KBM-7 (cell line): ENCODE results near the gene CDH18.
"Not testable (repeated sequence)": the region's sequence is repeated elsewhere in the genome, so short reads cannot be mapped to it uniquely, and the experiment has no call there.

ENCODE experiments used
- DNase-seq: peaks from one replicate; pipeline ENCODE4 v3.0.0-alpha.2; 2015
- in situ Hi-C: fragments of 300-500 bp; cut with MboI; formaldehyde crosslinking; loops from 2 replicates; pipeline ENCODE4 v1.14.3; 2020; ENCODE audit warnings: low sequenced_read_pairs, low pct_unique_long_range_greater_than_20kb, mixed read lengths

CDH18 gene

DNA sequence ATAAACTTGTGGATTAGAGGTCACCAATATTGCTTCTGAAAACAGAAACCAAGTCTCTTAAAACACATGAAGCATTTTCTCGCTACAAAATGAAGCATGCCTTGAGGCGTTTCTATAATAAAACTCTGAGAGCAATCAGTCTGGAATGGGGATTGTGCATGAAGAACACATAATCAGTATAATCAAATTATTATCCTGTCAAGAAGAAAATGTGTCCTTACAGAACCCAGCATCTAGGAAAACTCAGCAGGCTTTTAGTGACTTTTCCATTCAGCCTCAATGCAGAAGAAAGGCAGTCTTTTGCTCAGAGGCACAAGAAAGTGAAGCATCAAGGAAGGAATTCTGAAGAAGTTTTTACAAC lies 121.9 kb downstream of the CDH18 start:
- in situ Hi-C loops: no loop called here
- no peak for DNase-seq

DNA sequence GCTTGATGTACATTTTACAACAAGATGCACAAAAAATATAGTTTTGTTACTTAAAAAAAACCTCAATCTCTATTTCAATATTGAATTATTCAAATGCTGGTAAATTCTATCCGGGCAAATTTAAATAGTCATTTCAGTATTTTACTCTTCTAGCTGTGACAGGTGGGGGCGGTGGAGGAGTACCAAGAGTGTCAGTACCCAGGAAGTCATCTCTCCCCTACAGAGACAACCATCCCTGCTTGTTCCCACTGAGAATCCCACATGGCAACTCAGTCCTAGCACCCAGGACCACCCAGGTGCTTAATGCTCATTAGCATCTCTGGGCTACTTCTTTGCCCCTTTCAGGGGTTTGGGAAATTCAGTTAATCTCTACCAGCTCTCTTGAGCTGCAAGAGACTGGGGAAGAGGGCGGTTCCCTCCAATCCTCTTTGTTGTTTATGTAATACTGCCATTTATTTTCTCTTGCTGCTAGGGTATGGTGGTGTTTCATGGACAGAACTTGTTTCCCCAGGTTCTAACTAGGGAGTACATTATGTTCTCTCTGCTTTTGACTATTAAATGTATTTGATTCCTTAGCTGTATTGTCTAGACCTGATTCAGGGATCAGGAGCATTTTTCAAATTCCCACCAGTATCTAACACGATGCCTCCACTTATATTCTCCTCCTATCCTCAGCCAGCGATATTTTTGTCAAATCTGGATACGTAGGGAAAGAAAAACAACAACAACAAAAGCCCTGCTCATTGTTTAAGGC lies 122.5 kb downstream of the CDH18 start:
- DNase-seq: no peak
- in situ Hi-C loops: no loop called here

DNA sequence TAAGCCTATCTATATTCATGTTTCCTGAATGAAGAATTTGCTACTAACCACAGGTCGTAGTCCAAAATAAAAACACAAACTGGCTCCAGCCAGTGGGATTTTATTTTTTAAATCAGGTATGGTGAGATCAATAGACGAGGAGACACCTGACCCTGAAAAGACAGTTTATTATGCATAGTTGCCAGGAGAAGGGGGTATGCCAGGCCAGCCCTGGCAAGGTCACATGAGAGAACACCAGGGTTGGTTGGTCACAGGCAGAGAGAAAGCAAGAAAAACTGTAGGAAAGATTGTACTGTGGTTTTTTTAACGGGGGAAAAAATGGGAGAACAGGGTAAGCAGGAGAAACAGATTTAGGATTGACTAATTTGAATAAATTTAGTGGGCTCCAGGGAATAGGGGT lies 125.3 kb downstream of the CDH18 start:
- in situ Hi-C loops: no loop called here
- DNase-seq: no peak

DNA sequence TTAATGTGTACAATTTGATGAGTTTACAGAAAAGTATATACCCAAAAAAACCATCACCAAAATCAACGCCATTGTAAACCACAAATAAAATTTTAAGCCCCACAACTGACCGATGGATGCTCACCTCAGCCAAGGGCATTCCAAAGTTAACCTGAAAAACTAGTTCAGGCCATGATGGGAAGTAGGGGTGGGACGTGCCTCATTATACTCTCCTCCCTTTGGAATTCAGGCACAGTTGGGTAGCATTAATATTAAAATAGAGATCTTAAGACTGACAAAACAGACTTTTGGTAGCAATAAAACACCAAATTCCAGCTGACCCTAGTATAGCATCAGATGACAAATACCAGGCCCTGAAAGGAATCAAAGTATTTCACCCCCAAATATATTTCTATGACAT lies 129.0 kb downstream of the CDH18 start:
- no peak for DNase-seq
- in situ Hi-C loops: no loop called here

DNA sequence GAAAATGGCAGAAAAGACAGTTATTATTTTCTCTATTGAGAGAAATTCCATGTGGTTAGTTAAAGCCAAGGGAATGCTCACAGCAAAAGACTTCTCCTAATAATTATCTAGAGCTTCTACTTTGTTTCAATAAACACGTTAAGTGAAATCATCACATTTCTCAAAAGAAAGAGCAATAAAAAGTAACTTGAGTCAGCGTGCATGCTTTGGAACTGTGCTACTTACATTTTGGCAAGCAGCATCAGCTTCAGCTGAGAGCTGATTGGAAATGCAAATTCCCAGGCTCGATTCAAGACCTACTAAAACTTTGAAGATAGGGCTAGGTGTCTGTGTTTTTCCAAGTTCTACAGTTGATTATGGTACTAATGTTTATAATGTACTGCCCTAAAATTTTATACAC lies 132.1 kb downstream of the CDH18 start:
- in situ Hi-C loops: no loop called here
- DNase-seq: no peak

DNA sequence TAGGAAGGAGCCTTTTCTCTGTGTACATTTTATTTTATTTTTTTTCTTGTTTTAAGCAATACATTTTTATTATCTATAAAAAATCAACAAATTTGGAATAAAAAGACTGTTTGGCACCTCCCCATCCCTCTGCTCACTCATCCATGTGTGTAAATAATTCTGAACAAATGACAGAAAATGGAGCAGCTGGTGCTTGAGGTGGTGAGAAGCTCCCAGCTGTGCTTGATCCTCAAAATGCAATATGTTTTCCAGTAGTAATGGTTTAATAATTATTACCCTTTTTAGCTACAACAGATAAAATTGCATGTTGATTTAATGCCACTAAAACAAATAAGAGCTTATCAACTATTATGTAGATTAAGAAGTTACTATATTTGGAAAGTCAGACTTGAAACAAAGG lies 132.5 kb downstream of the CDH18 start:
- in situ Hi-C loops: no loop called here
- DNase-seq: no peak

DNA sequence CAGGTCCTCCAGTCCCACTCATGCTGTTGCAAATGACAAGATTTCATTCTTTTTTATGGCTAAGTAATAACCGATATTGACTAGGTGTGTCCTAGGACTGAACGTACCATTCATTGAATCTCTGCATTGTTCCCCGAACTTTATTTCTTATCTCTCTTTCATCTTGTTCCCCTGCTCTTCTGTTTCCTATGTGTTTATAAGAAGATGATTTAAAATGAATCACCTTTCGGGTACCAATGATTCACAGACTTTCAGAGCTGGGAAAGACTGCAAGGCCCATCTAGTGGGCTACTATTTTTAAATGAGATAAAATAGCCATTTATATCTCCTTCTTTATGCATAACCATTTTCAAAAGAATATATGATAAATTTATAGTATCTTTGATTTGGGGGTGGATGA lies 133.0 kb downstream of the CDH18 start:
- in situ Hi-C loops: no loop called here
- DNase-seq: no peak

DNA sequence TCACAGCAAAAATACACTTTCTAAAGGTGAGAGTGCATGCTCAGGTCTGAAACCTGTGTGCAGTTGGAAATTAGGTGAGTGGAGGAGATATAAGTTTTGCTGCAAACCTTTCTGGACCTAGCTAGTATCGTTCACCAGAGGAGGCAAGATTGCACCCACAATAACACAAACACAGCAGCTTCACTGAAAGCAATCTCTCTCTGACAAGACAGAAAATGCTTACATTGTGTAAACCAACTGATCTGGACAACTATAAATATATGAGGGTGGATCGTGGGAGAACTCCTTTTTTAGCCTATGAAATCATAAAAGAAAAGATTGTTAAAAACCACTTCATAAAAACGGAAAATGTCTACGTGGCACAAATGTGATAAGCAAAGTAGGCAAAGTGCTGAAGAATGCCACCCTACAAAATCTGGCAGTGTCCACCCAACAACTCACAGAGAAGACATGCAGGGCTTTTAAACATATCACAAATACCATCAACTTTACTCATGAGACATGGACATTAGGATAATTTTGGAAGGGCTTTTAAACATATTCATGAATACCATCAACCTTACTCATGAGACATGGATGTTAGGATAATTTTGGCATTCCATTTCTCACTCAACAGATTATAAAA lies 134.3 kb downstream of the CDH18 start:
- in situ Hi-C loops: no loop called here
- DNase-seq: no peak

DNA sequence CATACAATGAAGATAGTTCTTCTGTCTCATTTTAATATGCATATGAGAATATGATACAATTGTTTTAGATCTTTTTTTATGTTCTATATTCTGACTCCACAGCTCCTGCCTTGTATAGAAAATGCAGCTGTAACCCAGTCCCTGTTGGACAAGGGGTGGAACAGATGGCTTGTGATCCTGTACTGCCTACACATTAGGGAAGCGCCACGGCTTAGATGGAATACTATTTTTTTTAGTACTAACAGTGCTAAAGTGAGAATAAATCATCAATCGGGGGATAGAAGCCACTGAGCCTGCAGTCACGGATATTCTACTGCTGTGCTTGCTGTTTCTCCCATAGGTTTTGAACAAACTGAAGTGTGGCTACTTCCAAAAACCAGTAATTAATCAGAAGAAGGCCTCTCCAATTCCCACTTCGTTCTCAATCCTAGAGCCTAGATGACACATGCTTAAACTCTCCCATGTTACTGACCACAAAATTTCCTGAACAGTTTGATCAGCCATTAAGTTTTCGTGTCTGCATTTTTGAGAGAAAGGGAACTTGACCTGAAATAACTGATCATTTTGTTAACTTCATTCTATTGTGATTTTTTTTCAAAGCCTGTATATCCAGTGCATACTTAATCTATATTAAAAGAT lies 150.3 kb downstream of the CDH18 start:
- in situ Hi-C loops: no loop called here
- DNase-seq: no peak

DNA sequence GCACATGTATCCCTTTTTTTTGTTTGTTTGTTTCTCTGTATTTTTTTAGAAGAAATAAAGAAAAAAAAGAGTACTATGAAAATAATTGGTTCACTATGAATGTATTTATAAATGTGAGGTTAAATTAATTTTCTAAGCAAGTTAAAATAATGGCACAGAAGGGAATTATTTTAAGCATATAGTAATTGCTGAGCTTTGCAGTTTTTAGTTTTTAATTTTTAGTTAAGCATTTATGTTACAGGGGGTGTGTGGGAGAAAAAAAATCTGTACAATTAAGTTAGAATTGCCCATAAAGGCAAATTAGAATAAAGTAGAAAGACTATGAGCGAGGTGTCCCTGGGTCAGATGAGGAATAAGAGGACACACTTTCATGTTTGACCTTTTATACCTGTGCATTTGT lies 152.6 kb downstream of the CDH18 start:
- no peak for DNase-seq
- in situ Hi-C loops: no loop called here

DNA sequence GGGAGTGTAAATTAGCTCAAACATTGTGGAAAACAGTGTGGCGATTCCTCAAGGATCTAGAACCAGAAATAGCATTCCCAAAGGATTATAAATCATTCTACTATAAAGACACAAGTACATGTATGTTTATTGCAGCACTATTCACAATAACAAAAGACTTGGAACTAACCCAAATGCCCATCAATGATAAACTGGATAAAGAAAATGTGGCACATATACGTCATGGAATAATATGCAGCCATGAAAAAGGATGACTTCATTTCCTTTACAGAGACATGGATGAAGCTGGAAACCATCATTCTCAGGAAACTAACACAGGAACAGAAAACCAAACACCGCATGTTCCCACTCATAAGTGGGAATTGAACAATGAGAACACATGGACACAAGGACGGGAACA lies 175.3 kb downstream of the CDH18 start:
- DNase-seq, in situ Hi-C loops: not testable (repeated sequence)

DNA sequence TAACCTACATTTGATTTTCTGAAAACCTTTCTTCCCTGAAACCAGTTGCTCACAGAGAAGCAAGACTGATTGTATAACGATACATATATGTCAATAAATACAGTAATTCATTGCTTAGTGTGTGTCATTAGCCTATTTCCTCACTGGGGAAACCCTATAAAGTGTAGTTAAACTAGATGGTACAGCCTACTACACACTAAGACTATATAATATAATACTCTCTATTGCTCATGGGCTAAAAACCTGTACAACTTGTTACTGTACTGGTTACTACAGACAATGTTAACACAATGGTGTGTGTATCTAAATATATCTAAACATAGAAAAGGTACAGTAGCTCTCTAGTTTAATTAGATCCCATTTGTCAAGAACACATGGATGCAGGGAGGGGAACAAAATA lies 181.2 kb downstream of the CDH18 start:
- DNase-seq: no peak
- in situ Hi-C loops: no loop called here

DNA sequence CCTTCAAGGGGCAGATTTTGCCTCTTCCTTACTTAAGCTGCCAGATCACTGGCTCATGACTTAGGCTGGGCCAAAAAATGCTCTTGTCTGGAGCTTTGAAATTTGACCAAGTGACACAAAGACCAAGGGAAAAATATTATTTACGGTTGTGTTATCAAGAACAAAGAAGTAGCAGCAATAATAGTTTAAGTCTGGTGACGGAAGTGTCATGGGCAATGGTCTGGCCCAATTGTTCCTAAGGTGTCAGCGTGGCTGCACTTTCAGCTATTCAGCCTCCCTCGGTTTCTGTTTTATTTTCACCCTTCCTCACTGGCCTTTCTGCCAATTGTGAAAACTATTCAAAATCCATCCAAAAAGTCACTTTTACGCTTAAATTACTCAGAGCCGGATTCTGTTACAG lies 185.3 kb downstream of the CDH18 start:
- no peak for DNase-seq
- in situ Hi-C loops: no loop called here

DNA sequence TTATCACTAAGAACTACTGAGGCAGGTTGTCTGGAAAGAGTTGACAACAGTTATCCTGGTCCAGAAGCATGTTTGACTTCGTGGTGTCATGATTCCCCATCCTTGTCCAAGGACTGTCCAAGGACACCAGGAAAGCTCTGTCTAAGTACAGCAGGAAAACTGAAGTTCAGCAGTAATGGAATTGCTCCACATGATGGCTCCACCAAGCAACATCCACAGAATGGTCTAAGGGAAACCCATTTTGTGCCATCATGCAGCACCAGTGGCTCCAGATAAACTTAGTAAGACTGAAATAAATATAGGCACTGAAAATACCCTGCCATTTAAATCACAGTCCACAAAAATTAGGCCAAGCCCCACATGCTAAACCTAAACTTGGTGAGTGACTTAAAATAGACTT lies 192.8 kb downstream of the CDH18 start:
- DNase-seq: no peak
- in situ Hi-C loops: no loop called here

DNA sequence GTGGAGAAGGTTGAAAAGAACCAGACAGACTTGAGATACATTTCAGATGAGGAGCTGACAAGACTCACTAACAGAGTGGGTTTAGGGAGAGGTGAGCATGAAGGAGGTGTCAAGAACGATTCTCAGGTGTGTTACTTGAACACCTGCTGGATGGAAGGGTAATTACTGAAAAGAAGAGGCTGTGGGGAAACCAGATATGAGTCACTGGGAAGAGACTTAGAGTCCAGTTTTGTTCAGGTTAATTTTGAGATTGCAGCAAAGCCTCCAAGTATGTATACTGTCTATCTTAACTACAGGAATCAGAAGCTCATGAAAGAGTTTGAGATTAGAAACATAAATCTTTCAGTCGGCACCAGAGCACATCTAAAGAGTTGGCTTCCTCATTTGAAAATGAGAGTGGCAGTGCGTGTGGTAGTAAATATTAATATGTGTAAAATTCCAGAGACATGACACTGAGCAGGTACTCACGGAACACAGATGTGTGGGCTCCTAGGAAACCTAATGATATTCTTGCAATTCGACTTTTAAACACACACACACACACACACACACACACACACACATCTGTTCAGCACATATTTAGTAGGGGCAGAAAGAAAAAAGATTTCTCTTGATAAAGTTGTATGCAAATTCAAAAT lies 197.1 kb downstream of the CDH18 start:
- no peak for DNase-seq
- in situ Hi-C loops: no loop called here

DNA sequence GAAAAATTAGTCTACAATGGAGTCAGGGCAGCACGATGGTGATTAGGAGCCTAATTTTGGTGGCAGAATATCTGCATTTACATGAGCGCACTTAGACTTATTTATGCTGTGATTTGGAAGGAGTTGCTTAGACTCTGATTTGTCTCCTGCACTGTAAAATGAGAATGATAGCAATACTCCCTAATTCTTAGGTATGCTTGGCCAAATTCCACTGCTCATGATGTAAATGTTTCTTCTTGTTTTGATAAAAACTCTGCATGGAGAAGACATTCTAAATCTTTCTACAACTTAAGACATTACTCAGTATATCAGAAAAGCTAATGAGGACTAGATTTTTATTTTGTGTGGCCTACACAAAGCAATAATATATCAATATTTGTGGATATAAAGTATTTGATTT lies 205.4 kb downstream of the CDH18 start:
- in situ Hi-C loops: no loop called here
- DNase-seq: no peak

DNA sequence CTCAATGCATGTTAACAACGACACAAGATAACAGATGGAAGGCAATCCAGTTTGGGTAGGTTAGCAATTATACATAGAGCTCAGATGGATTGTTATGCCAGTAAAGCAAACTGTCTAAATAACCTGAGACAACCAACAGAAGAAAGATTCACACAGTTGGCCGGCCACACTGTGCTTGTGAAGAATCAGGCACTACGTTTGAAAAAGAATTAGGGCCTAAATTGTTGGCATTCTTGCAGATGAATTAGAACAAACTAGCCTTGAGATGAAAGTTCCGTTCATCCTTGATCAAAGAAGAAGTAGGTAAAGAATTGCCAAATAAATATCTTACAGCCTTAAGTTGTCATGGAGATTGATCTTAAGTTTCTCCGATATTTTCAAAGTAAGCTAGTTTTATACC lies 210.6 kb downstream of the CDH18 start:
- in situ Hi-C loops: no loop called here
- no peak for DNase-seq

DNA sequence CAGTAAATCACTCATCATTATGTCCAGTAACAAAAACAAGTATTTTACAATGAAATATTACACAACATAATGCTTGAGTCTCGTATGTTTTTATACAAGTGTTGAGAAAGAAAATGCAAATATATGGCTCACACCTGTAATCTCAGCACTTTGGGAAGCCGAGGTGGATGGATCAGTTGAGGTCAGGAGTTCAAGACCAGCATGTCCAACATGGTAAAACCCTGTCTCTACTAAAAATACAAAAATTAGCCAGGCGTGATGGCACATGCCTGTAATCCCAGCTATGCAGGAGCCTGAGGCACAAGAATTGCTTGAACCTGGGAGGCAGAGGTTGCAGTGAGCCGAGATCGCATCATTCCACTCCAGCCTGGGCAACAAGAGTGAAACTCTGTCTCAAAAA lies 211.1 kb downstream of the CDH18 start:
- DNase-seq, in situ Hi-C loops: not testable (repeated sequence)

DNA sequence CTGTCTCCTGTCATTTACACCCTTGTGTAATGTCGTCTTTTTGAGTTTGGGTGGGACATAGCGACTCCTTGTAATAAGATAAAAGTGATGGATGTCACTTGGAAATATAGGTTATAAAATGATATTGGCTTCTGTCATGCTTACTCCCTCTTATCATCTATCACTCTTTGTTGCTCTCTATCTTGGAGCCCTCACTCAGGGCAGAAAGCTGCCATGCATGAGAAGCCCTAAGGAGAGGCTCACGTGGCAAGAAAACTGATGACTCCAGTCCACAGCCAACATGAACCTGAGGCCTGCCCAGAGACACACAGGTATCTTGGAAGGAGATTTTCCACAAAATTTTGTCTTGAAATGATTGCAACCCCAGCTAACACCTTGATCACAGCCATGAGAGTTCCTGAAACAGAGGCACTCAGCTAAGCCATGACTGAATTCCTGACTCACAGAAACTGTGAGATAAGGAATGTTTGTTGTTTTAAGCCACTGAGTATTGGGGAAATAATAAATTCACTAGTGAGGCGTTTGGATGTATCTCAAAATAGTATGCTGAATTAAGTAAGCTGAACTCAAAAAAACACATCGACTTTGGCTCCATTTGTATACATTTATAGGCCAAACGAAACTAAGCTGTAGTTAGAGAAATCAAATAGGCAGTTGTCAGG lies 216.7 kb downstream of the CDH18 start:
- DNase-seq: no peak
- in situ Hi-C loops: no loop called here

DNA sequence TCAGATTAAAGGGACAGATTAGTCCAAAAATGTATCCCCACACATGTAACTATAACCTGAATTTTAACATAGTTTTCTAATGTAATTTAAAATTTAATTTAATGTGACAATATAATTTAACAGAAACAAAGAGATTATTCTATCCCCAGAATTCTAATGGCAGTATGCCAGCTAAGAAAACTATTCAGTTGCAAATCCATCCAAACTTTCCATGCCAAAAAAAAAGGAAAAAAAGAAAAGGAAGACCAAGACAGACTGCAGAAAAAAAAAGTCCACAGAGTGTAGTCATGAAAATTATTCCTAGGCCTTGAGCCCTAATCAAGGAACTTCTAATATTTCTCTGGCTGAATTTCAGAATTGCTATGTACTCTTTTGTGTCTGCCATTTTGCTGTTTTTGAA lies 217.6 kb downstream of the CDH18 start:
- in situ Hi-C loops: no loop called here
- no peak for DNase-seq
